PFSK-1 (cell line): ENCODE data around the gene CLIC5.

ENCODE experiments used
- FOXP2 ChIP-seq: optimal IDR thresholded peaks from 2 replicates; pipeline ENCODE3; 2011; ENCODE audit warnings: borderline replicate concordance, control low read depth, inconsistent platforms; ENCODE audit not compliant: insufficient read depth; ENCODE audit errors: extremely low read length, extremely low read depth
- POLR2AphosphoS5 ChIP-seq: IDR thresholded peaks from 2 replicates; pipeline ENCODE4 v1.6.1; 2012; ENCODE audit warnings: low read depth, mild to moderate bottlenecking, control low read depth, low read length, moderate library complexity
- SIN3A ChIP-seq: IDR thresholded peaks from 2 replicates; pipeline ENCODE4 v1.6.1; 2012; ENCODE audit warnings: mild to moderate bottlenecking, low read length, moderate library complexity, borderline replicate concordance; ENCODE audit not compliant: insufficient read depth
- TAF1 ChIP-seq: IDR thresholded peaks from 2 replicates; pipeline ENCODE4 v1.6.1; 2012; ENCODE audit warnings: low read length, control low read depth, borderline replicate concordance; ENCODE audit not compliant: insufficient read depth
- TF ChIP-seq, protein P1 (sequence below), 2 experiments: IDR thresholded peaks; 2 replicates each; pipeline versions ENCODE4 v1.6.1 to v1.8.0; 2011 to 2012; ENCODE audit warnings: low read depth in 2 of 2, low read length in 2 of 2, control low read depth in 1 of 2, inconsistent platforms in 1 of 2, mild to moderate bottlenecking in 1 of 2, moderate library complexity in 1 of 2; ENCODE audit not compliant: insufficient read depth in 1 of 2

The CLIC5 gene

DNA sequence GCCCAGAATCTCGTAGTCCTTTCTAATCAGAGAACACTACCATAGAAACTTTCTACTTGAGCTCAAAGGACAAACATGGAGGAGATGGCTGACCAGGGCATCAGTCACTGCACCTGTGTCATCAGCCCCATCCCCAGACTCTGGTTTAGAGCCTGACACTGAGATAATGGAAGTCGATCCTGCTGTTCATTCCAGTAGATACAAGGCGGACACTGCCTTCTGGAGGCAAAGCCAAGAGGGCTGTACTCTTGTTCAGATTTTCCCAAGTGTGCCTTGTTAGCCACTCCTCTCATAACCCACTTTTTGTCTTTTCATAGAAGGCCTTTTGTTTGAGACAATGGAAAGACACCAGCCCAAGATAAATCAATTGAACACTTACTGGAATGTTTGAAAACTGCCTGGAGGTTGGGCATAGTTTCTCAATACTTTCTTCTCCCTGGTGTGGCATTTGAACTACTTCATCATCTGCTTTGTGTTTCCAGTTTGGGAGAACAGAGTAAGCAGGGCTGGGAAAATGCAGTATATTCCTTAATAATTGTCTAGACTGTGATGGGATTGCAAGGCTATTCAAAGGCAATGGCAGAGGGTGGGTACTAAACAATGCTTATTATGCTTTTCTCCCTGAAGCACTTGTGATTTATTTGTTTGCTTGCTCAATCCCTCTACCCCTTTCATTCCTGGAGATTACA is 99.7 kb downstream of the CLIC5 start:
- TF ChIP-seq TAF1 (no peak), FOXP2 (no peak), SIN3A (no peak), POLR2AphosphoS5 (no peak)
- TF ChIP-seq, protein P1, sequence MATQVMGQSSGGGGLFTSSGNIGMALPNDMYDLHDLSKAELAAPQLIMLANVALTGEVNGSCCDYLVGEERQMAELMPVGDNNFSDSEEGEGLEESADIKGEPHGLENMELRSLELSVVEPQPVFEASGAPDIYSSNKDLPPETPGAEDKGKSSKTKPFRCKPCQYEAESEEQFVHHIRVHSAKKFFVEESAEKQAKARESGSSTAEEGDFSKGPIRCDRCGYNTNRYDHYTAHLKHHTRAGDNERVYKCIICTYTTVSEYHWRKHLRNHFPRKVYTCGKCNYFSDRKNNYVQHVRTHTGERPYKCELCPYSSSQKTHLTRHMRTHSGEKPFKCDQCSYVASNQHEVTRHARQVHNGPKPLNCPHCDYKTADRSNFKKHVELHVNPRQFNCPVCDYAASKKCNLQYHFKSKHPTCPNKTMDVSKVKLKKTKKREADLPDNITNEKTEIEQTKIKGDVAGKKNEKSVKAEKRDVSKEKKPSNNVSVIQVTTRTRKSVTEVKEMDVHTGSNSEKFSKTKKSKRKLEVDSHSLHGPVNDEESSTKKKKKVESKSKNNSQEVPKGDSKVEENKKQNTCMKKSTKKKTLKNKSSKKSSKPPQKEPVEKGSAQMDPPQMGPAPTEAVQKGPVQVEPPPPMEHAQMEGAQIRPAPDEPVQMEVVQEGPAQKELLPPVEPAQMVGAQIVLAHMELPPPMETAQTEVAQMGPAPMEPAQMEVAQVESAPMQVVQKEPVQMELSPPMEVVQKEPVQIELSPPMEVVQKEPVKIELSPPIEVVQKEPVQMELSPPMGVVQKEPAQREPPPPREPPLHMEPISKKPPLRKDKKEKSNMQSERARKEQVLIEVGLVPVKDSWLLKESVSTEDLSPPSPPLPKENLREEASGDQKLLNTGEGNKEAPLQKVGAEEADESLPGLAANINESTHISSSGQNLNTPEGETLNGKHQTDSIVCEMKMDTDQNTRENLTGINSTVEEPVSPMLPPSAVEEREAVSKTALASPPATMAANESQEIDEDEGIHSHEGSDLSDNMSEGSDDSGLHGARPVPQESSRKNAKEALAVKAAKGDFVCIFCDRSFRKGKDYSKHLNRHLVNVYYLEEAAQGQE (IDR thresholded peaks at IDR 0.05; ENCODE audit: insufficient read depth in 1 of 2, low read depth in 2 of 2, low read length in 2 of 2): no peak

DNA sequence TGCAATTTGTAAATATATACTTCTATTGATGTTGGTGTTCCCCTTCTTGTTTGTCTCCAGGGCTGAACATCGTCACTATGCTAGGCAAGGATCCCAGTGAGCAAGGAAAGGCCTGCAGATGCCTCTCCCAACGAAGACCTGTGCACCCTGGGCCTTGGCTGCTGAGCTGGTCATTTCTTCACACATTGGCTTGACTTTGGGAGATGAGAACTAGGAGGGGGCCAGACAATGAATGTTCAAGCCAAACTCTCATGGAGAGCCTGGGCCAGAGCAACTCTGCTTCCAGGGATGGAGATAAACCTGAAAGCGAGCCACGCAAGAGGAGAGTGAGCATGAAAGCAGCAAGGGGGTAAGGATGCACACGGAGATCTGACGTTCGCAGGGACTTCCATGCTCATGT is 104.0 kb downstream of the CLIC5 start:
- TF ChIP-seq FOXP2 (no peak), POLR2AphosphoS5 (no peak), SIN3A (no peak), TAF1 (no peak)
- TF ChIP-seq, protein P1 (IDR thresholded peaks at IDR 0.05; ENCODE audit: insufficient read depth in 1 of 2, low read depth in 2 of 2, low read length in 2 of 2): no peak

DNA sequence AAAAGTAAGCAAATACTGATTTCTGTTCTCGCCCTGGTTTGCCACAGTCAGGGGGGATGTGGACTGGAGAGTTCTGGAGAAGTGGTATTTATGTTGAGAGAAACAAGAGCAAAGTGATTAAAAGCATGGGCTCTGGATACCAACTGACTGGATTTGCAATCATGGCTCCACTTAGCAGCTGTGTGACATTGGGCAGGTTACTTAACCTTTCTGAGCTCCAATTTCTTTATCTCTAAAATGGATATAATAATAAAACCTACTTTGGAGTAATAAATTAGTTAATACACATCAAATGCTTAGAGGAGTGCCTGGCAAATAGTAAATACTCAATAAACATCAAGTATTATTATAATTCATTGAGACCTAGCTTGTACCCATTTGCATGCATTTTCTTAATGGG is 111.7 kb downstream of the CLIC5 start:
- TF ChIP-seq, protein P1 (IDR thresholded peaks at IDR 0.05; ENCODE audit: insufficient read depth in 1 of 2, low read depth in 2 of 2, low read length in 2 of 2): no peak
- TF ChIP-seq POLR2AphosphoS5 (no peak), SIN3A (no peak), FOXP2 (no peak), TAF1 (no peak)

DNA sequence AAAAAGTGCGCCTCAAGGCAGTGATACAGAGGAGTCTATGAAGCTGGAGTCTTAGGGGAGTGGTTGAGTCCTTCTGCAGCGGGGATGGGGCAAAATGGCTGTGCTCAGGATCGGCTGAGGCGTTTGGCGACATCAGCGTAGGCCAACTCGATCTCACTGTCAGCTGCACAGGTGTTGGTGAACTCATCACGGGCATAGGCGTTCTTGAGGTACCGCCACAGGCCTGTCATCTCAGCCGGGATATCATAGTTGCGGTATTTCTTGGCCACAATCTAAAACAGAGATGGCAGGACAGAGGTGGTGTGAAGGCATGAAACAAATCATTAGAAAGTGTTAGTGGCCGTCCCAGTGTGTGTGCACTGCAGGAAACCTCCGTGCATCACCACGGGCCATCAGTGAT is 112.7 kb downstream of the CLIC5 start:
- no peak for TF ChIP-seq POLR2AphosphoS5
- TF ChIP-seq, protein P1 (IDR thresholded peaks at IDR 0.05; ENCODE audit: insufficient read depth in 1 of 2, low read depth in 2 of 2, low read length in 2 of 2): no peak
- no peak for TF ChIP-seq SIN3A
- TF ChIP-seq FOXP2: no peak
- TF ChIP-seq TAF1: no peak
